Uterus (tissue), 2 donors: ENCODE data around the gene PNRC1.

Experiments used
- POLR2A ChIP-seq, 2 donors: fragments of 450-650 bp; IDR thresholded peaks; one replicate each; pipeline ENCODE4 v1.6.1; 2016; ENCODE audit warnings: antibody characterized with exemption in 2 of 2, mild to moderate bottlenecking in 1 of 2, moderate library complexity in 1 of 2
- TF ChIP-seq, protein P1 (sequence below), 4 experiments: fragments of 200-600 bp in 2 of 4; fragments of 450-650 bp in 2 of 4; sonication (generic) in 2 of 4; IDR thresholded peaks; one replicate each; pipeline ENCODE4 v1.5.1; 2016 to 2019; ENCODE audit warnings: antibody characterized with exemption in 4 of 4, mild to moderate bottlenecking in 2 of 4, moderate library complexity in 1 of 4

DNA sequence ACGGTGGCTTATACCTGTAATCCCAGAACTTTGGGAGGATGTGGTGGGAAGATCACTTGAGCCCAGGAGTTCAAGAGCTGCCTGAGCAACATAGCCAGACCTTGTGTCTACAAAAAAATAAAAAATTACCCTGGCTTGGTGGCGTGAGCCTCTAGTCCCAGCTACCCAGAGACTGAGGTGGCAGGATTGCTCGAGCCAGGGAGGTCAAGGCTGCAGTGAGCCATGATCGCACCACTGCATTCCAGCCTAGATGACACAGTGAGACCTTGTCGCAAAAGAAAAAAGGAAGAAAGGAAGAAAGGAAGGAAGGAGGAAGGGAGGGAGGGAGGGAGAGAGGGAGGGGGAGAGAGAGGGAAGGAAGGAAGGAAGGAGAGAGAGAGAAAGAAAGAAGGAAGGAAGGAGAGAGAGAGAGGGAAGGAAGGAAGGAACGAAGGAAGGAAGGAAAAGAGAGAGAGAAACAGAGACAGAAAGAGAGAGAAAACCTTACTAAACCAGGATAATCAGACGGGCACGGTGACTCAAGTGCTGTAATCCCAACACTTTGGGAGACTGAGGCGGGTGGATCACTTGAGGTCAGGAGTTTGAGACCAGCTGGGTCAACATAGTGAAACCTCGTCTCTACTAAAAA lies 10.9 kb upstream of the PNRC1 start:
- TF ChIP-seq, protein P1, sequence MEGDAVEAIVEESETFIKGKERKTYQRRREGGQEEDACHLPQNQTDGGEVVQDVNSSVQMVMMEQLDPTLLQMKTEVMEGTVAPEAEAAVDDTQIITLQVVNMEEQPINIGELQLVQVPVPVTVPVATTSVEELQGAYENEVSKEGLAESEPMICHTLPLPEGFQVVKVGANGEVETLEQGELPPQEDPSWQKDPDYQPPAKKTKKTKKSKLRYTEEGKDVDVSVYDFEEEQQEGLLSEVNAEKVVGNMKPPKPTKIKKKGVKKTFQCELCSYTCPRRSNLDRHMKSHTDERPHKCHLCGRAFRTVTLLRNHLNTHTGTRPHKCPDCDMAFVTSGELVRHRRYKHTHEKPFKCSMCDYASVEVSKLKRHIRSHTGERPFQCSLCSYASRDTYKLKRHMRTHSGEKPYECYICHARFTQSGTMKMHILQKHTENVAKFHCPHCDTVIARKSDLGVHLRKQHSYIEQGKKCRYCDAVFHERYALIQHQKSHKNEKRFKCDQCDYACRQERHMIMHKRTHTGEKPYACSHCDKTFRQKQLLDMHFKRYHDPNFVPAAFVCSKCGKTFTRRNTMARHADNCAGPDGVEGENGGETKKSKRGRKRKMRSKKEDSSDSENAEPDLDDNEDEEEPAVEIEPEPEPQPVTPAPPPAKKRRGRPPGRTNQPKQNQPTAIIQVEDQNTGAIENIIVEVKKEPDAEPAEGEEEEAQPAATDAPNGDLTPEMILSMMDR (IDR thresholded peaks at IDR 0.05): no peak
- TF ChIP-seq POLR2A (IDR thresholded peaks at IDR 0.05): no peak
